Activated T-cell treated with anti-CD3 and anti-CD28 coated beads, Interleukin-2, amount 50 U/mL, for 24 hours (primary cell): ENCODE results near the gene KNCN.

Experiments used
- DNase-seq: peaks from one replicate; pipeline ENCODE4 v3.0.0-alpha.2; 2020
- H3K27ac Mint-ChIP-seq: 2 replicates; pipeline ENCODE4 v1.8.0; 2020; ENCODE audit warnings: mild to moderate bottlenecking, mixed read lengths
- H3K27me3 Mint-ChIP-seq: 2 replicates; pipeline ENCODE4 v1.8.0; 2020; ENCODE audit warnings: mixed read lengths
- H3K36me3 Mint-ChIP-seq: 2 replicates; pipeline ENCODE4 v1.8.0; 2020; ENCODE audit warnings: low read depth, mixed read lengths
- H3K4me1 Mint-ChIP-seq: 2 replicates; pipeline ENCODE4 v1.8.0; 2020; ENCODE audit warnings: low read depth, mixed read lengths
- H3K4me3 Mint-ChIP-seq: 2 replicates; pipeline ENCODE4 v1.8.0; 2020; ENCODE audit warnings: mild to moderate bottlenecking, moderate library complexity, mixed read lengths
- H3K9me3 Mint-ChIP-seq: 2 replicates; pipeline ENCODE4 v1.8.0; 2020; ENCODE audit warnings: mixed read lengths

The KNCN gene

DNA sequence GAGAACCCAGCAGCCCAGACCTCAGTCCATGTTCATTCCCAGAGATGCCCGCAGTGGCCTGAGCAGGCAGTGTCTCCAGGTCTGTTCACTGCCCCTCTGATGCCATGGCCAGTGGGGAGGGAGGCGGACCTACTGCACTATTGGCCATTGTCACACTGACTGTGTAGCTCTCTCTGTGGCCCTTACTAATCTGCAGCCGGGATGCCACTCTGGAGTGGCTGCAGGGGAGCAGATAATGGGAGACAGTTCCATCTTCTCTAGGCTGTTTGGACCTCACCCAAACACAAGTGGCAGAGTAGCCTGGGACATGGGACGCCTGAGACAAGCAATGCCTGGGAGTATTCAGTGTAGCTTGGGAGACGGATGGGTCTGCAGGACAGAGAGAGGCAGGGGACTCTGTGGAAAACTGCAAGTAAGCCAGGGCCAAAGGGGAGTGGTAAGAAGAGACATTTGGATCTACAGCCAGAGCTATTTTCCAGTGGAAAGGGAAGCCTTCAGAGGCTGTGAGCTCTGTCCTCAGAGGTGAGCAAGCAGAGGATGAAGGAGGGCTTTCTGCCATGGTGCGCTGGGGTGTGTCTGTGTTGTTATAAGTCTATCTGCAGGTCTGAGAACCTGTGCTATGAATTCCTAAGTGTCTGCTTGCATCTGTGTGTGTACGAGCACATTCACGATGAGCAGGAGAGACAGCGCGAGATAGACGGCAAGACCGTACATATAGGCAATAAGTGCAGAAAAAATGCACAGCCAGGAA is 35.1 kb downstream of the KNCN start:
- Mint-ChIP-seq H3K27ac (no peak overlapping the region), H3K4me1 (peaks cover 1% of the 10 kb centered on the region), H3K36me3 (no peaks in the 10 kb centered on the region), H3K27me3 (peaks cover 55% of the 10 kb centered on the region), H3K9me3 (no peaks in the 10 kb centered on the region), H3K4me3 (no peak overlapping the region)
- no peak for DNase-seq

DNA sequence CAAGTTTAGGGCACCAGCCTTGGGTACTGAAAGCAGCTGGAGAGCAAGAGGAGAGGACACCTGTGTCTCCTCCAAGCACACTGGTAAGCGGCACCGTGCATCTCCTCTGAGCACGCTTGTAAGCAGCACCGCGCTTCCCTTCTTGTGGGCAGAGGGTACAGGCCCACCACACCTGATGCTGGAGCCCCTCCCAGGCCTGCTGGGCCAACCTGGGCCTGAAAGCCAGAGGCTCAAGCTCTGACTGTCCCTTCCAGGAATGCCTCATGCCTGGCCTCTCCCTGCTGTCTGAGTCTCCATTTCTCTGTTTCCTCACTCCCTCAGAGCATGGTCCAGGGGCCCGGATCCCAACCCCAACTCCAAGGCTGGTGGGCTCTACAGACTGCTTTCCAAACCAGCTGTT is 35.9 kb downstream of the KNCN start:
- H3K9me3 Mint-ChIP-seq, result no peaks in the 10 kb centered on the region
- no peak overlapping the region for H3K4me3 Mint-ChIP-seq
- H3K36me3 Mint-ChIP-seq, result no peaks in the 10 kb centered on the region
- no peaks in the 10 kb centered on the region for H3K4me1 Mint-ChIP-seq
- DNase-seq, result no peak
- H3K27me3 Mint-ChIP-seq, result peaks cover 53% of the 10 kb centered on the region
- H3K27ac Mint-ChIP-seq, result no peak overlapping the region

DNA sequence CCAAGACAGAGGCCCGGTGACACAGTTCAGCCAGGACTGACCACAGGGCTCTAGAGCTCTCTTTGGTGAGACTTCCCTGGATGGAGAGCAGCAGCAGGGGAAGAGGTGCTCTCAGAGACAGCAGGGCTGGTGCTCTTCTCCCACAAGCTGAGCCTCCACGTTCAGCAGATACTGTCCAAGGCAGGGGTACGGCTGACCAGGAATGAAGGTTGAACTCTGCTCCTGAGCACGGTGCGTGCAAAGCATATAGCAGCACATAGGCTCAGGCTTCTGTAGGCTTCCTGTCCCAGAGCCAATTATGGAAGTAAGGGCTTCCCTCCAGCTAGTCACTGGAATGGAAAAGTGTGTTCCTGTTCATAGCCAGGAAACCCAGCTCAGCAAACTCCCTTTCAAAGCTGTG is 37.9 kb downstream of the KNCN start:
- Mint-ChIP-seq H3K4me1 (no peaks in the 10 kb centered on the region), H3K4me3 (no peak overlapping the region), H3K36me3 (no peaks in the 10 kb centered on the region), H3K27ac (no peak overlapping the region), H3K9me3 (no peaks in the 10 kb centered on the region), H3K27me3 (peaks cover 46% of the 10 kb centered on the region)
- DNase-seq, result no peak

DNA sequence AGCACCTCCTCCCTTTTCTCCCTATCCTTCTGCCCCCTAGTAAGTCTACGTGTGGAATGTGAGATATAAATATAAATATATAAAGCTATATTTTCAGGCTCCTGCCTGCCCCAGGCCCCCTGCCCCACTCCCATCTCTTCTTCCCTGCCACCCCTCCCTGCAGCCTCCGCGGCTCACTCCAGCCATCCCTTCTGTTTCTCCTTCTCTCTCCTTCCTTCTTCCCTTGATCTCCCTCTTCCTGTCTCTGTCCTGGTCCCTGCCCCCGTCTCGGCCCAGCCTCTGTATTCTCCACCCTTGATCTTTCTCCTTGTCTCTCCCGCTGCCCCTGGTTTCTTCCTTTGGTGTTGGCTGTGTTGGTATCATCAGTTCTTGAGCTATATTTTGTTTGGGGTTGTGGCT is 38.7 kb downstream of the KNCN start:
- Mint-ChIP-seq H3K4me1 (no peaks in the 10 kb centered on the region), H3K4me3 (no peak overlapping the region), H3K27me3 (peaks cover 45% of the 10 kb centered on the region), H3K9me3 (no peaks in the 10 kb centered on the region), H3K36me3 (no peaks in the 10 kb centered on the region), H3K27ac (no peak overlapping the region)
- no peak for DNase-seq

DNA sequence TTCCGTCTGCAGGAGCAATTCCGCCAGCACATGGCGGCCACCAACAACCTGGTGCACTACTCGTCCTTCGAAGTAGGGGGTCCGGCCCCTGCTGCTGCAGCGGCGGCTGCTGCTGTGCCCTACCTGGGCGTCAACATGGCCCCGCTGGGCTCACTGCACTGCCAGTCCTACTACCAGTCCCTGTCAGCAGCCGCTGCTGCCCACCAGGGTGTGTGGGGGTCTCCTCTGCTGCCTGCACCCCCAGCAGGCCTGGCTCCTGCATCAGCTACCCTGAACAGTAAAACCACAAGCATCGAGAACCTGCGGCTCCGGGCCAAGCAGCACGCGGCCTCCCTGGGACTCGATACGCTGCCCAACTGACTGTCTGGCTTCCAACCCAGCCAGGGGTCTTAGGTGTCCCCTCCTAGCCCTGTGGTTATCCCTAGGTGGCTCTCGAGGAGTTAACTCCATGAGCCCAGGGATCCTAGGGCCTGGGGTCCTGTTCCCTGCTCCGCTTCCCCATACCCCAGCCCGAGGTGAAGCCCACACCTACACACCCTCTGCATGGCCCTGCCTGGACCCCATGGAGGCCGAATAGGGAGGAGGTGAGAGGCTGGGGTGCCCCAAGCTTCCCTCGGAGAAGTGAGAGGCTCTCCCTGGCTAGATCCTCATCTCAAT is 39.2 kb downstream of the KNCN start:
- Mint-ChIP-seq H3K27me3 (peaks cover 46% of the 10 kb centered on the region), H3K4me1 (no peaks in the 10 kb centered on the region), H3K4me3 (no peak overlapping the region), H3K36me3 (no peaks in the 10 kb centered on the region), H3K9me3 (no peaks in the 10 kb centered on the region), H3K27ac (no peak overlapping the region)
- no peak for DNase-seq

DNA sequence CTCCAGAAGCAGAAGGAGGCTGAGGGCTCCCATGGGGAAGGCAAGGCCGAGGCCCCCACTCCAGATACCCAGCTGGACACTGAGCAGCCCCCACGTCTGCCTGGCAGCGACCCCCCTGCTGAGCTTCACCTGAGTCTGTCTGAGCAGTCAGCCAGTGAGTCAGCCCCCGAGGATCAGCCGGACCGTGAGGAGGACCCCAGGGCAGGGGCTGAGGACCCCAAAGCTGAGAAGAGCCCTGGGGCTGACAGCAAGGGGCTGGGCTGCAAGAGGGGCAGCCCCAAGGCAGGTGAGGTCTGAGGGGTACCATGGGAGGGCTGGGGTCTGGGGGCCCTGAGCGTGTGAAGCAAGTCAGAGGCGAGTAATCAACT is 40.5 kb downstream of the KNCN start:
- no peaks in the 10 kb centered on the region for H3K9me3 Mint-ChIP-seq
- peaks cover 33% of the 10 kb centered on the region for H3K27me3 Mint-ChIP-seq
- DNase-seq, result no peak
- H3K27ac Mint-ChIP-seq, result no peak overlapping the region
- H3K4me3 Mint-ChIP-seq, result no peak overlapping the region
- no peaks in the 10 kb centered on the region for H3K36me3 Mint-ChIP-seq
- no peaks in the 10 kb centered on the region for H3K4me1 Mint-ChIP-seq

DNA sequence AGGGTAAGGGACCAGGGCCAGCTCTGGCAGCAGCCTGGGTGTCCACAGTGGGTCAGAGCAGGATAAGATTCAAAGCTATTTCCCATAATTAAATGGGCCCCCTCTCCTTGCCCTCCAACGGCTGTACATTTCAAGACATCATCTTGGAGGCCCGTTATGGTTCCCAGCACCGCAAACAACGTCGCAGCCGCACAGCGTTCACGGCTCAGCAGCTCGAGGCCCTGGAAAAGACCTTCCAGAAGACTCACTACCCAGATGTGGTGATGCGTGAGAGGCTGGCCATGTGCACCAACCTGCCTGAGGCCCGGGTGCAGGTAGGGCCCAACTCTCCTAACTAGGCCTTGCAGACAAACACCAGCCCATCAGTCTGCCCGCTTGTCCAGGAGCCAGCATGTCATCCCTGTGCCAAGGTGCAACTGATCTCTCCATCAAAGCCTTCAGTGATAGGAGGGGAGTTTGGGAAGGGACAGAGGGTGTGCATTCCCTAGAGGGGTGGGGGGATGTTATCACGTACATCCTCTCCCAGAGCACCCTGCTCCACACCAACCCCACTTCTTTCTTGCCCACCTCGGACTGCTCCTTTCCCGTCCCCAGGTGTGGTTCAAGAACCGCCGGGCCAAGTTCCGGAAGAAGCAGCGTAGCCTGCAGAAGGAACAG is 41.0 kb downstream of the KNCN start:
- no peak overlapping the region for H3K4me3 Mint-ChIP-seq
- no peaks in the 10 kb centered on the region for H3K36me3 Mint-ChIP-seq
- peaks cover 30% of the 10 kb centered on the region for H3K27me3 Mint-ChIP-seq
- no peak overlapping the region for H3K27ac Mint-ChIP-seq
- no peaks in the 10 kb centered on the region for H3K4me1 Mint-ChIP-seq
- H3K9me3 Mint-ChIP-seq, result no peaks in the 10 kb centered on the region
- DNase-seq, result no peak

DNA sequence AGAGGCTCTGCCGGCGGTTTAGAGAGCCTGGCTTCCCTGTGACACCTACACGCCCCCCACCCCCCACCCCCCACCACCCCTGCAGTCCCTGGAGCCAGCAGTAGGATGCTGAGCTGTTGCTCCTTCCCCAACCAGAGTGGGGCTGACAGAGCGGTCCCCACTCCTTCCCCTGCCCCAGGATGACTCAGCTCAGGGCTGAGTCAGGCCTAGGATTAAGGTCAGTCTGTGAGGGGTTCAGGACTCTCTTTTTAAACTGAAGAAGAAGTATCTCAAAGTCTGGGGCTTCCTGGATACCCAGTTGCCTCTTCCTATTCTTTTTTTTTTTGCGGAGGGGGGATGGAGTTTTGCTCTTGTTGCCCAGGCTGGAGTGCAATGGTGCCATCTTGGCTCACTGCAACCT is 42.7 kb downstream of the KNCN start:
- Mint-ChIP-seq H3K36me3 (no peaks in the 10 kb centered on the region), H3K4me1 (no peaks in the 10 kb centered on the region), H3K9me3 (no peaks in the 10 kb centered on the region), H3K4me3 (no peak overlapping the region), H3K27me3 (peaks cover 26% of the 10 kb centered on the region), H3K27ac (no peak overlapping the region)
- no peak for DNase-seq

DNA sequence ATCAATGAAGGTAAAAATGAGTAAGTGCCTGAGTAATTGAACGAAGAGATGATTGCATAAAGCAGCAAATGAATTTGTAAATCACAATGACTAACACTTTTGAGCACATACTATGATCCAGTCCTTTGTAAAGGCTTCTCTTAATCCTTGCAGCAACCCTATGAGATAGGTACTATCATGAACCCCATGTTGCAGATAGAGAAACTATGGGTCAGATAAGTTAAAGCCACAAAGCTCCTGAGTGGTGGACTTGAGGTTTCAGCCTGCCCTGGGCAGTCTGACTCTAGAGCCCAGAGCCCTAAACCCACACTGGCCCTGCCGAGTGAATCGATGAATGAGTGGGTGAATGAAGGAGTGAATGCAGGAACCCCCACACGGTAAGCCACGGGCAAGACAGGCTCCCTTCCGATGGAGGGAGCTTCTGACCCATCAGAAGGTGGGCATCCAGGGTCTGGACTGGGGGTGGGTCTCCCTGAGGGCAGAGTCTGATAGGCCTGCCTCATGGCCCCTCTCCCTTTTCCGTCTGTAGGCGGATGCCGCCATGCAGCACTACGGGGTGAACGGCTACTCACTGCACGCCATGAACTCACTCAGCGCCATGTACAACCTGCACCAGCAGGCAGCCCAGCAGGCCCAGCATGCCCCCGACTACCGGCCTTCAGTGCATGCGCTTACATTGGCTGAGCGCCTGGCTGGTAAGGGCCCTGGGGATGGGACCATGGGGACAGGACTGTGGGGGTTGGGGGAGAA is 44.8 kb downstream of the KNCN start:
- H3K4me1 Mint-ChIP-seq, result no peaks in the 10 kb centered on the region
- no peak overlapping the region for H3K27ac Mint-ChIP-seq
- H3K27me3 Mint-ChIP-seq, result peaks cover 28% of the 10 kb centered on the region
- no peak for DNase-seq
- no peaks in the 10 kb centered on the region for H3K9me3 Mint-ChIP-seq
- H3K4me3 Mint-ChIP-seq, result no peak overlapping the region
- no peaks in the 10 kb centered on the region for H3K36me3 Mint-ChIP-seq

DNA sequence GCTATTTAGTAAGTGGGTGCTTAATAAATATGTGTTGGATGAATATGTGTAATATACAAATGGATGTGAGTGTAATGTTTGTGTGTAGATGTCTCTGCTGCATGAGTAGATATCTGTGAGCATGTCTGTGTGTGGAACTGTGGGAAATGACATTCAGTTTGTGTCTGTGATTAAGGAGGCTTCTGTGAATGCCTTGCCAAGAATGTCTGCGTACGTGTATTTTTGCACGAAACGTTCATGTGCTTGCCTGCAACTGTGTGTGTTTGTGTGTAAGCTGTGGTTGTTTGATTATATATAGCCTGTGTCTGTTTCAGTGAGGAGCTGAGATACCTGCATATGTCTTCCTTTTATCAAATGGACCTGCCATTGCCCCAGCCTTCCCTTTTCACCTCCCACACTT is 48.0 kb downstream of the KNCN start:
- Mint-ChIP-seq H3K36me3 (no peaks in the 10 kb centered on the region), H3K9me3 (no peaks in the 10 kb centered on the region), H3K27me3 (peaks cover 28% of the 10 kb centered on the region), H3K27ac (no peak overlapping the region), H3K4me3 (no peak overlapping the region), H3K4me1 (no peaks in the 10 kb centered on the region)
- DNase-seq, result no peak

DNA sequence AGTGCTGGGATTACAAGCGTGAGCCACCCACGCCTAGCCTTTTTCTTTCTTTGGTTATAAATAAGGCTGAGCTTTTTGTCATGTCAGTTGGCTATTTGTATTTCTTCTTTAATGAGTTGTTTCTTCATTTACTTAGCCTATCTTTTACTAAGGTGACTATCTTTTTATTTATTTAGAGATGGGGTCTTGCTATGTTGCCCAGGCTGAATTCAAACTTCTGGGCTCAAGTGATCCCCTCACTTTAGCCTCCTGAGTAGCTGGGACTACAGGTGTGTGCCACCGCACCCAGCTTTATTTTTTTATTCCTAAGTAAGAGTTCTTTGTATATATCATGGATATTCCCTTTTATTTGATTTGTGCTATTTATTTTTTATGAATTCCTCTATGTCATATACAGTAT is 49.9 kb downstream of the KNCN start:
- DNase-seq, result no peak
- Mint-ChIP-seq H3K4me3 (no peak overlapping the region), H3K4me1 (no peaks in the 10 kb centered on the region), H3K9me3 (no peaks in the 10 kb centered on the region), H3K36me3 (no peaks in the 10 kb centered on the region), H3K27ac (no peak overlapping the region), H3K27me3 (peaks cover 20% of the 10 kb centered on the region)

DNA sequence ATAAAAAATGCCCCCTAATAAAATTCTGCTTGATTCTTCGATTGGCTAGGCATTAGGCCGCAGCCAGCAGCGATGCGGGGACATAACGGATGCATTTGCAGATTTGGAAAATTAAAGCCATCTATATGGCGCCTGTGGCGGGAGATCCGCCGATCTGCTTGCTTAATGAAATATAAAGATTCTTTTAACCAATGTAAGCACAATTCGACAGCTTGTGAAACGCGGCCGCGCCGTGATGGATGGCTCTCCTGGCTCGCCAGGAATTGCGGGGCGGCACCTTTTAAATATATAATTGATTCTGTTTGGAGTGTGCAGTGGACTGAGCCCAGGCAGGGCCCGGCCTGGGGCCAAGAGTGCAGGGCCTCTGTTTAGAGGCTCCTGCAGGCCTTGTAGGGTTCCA is 53.8 kb downstream of the KNCN start:
- H3K9me3 Mint-ChIP-seq, result no peaks in the 10 kb centered on the region

DNA sequence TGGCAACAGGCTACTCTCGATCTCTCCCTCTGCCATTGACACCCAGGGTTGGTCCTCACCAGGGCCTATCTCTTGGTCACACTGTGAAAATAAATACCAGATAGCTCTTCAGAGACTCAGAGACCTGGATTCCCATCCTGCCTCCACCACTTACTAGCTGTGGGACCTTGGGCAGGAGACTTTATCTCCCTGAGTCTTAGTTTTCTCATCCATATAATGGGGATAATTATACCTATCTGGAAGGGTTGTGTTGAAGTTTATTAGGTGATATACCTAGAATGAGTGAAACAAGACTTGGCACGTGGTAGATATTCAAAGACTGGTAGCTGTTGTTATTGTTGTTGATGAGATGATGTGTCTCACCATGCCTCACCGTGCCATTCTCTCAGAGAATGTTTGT is 54.4 kb downstream of the KNCN start:
- H3K36me3 Mint-ChIP-seq, result no peaks in the 10 kb centered on the region
- no peaks in the 10 kb centered on the region for H3K9me3 Mint-ChIP-seq
- no peak overlapping the region for H3K27ac Mint-ChIP-seq
- no peak for DNase-seq
- H3K27me3 Mint-ChIP-seq, result peaks cover 46% of the 10 kb centered on the region
- no peak overlapping the region for H3K4me3 Mint-ChIP-seq
- peaks cover 6% of the 10 kb centered on the region for H3K4me1 Mint-ChIP-seq

More for the DNA sequence above, 53.8 kb downstream of the KNCN start:
- DNase-seq, result no peak
- Mint-ChIP-seq H3K4me3 (no peak overlapping the region), H3K27me3 (peaks cover 44% of the 10 kb centered on the region), H3K4me1 (peaks cover under 1% of the 10 kb centered on the region), H3K36me3 (no peaks in the 10 kb centered on the region), H3K27ac (no peak overlapping the region)

DNA sequence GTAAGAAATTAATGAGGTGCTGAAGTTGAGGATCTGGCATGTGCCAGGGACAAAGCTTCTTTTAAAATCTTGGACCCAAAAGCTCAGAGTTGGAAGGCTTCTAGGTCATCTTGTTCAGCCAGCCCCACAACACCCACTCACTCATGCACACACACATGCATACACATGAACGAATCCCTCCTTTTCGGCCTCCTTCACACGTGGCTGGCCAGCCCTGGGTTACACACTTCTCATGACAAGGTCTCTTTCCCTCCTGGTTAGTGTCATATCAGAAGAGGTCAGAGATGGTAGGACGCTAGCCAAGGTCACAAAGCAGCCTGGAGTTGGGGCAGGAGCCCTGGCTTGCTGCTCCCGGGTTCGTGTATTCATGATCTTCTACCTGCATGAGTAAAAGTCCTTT is 54.9 kb downstream of the KNCN start:
- no peaks in the 10 kb centered on the region for H3K9me3 Mint-ChIP-seq

DNA sequence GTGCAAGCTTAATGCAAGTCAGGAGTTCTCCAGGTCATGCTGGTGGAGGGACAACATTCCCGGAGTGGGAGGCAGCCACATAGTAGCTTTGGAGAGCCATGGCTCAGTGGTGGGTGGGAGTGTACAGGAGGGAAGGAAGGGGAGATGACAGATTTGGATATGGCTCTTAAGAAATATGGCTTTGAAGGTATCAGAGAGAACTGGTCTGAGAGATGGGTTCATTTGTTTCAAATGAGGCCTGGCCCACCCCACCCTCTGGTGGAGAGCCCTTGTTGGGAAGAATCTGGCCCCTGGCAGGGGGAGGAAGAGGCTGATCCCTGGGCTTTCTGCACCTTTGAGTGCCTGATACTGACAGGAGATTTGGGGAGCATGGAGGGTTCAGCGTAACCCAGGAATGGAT is 55.7 kb downstream of the KNCN start:
- peaks cover 56% of the 10 kb centered on the region for H3K27me3 Mint-ChIP-seq
- no peaks in the 10 kb centered on the region for H3K36me3 Mint-ChIP-seq
- no peaks in the 10 kb centered on the region for H3K9me3 Mint-ChIP-seq
- H3K4me1 Mint-ChIP-seq, result peaks cover 12% of the 10 kb centered on the region
- H3K27ac Mint-ChIP-seq, result no peak overlapping the region
- DNase-seq, result no peak
- H3K4me3 Mint-ChIP-seq, result no peak overlapping the region

More for the DNA sequence above, 54.9 kb downstream of the KNCN start:
- no peak overlapping the region for H3K27ac Mint-ChIP-seq
- no peak for DNase-seq
- peaks cover 49% of the 10 kb centered on the region for H3K27me3 Mint-ChIP-seq
- peaks cover 12% of the 10 kb centered on the region for H3K4me1 Mint-ChIP-seq
- H3K36me3 Mint-ChIP-seq, result no peaks in the 10 kb centered on the region
- H3K4me3 Mint-ChIP-seq, result no peak overlapping the region
